Measurements from ENCODE around the gene CFL1.

CFL1 gene

GRCh38 chr11:65829459-65829858 lies 28.5 kb downstream of the CFL1 start:
- Mint-ChIP-seq H3K36me3 (no peaks in the 10 kb centered on the region), H3K9me3 (no peaks in the 10 kb centered on the region)

GRCh38 chr11:65826984-65827735 lies 30.8 kb downstream of the CFL1 start:
- DNase-seq (ENCODE audit: low spot score in 2 of 2) (no peak), ATAC-seq (ENCODE audit: low read depth) (no peak)
- Mint-ChIP-seq H3K36me3 (no peaks in the 10 kb centered on the region), H3K27me3 (peaks cover 1% of the 10 kb centered on the region), H3K4me1 (peaks cover 6% of the 10 kb centered on the region), H3K4me3 (no peak overlapping the region), H3K9me3 (no peaks in the 10 kb centered on the region), H3K27ac (no peak overlapping the region)

More at GRCh38 chr11:65829459-65829858, 28.5 kb downstream of the CFL1 start:
- Mint-ChIP-seq H3K4me3 (no peak overlapping the region), H3K27me3 (peaks cover 4% of the 10 kb centered on the region), H3K27ac (no peak overlapping the region), H3K4me1 (peaks cover 13% of the 10 kb centered on the region)
- DNase-seq (ENCODE audit: low spot score in 2 of 2) (no peak), ATAC-seq (ENCODE audit: low read depth) (no peak)

- Mint-ChIP-seq H3K9me3 (no peaks in the 10 kb centered on the region), H3K27ac (no peak overlapping the region), H3K4me3 (no peak overlapping the region), H3K4me1 (no peaks in the 10 kb centered on the region), H3K36me3 (no peaks in the 10 kb centered on the region), H3K27me3 (peaks cover 1% of the 10 kb centered on the region)
- DNase-seq (ENCODE audit: low spot score in 2 of 2) (no peak), ATAC-seq (ENCODE audit: low read depth) (no peak)
Observed at GRCh38 chr11:65822776-65823528, 35.0 kb downstream of the CFL1 start.

GRCh38 chr11:65821107-65821506 lies 36.9 kb downstream of the CFL1 start:
- no peaks in the 10 kb centered on the region for H3K9me3 Mint-ChIP-seq
- no peaks in the 10 kb centered on the region for H3K36me3 Mint-ChIP-seq
- H3K27me3 Mint-ChIP-seq, result peaks cover 1% of the 10 kb centered on the region
- no peak for DNase-seq (ENCODE audit: low spot score in 2 of 2)
- no peak overlapping the region for H3K27ac Mint-ChIP-seq
- no peak overlapping the region for H3K4me3 Mint-ChIP-seq
- no peak for ATAC-seq (ENCODE audit: low read depth)
- H3K4me1 Mint-ChIP-seq, result no peaks in the 10 kb centered on the region

- H3K36me3 Mint-ChIP-seq, result no peaks in the 10 kb centered on the region
- peaks cover 3% of the 10 kb centered on the region for H3K4me1 Mint-ChIP-seq
- peak overlapping the region; percentile 78 for H3K27ac Mint-ChIP-seq
- H3K9me3 Mint-ChIP-seq, result no peaks in the 10 kb centered on the region
- ATAC-seq (ENCODE audit: low read depth) (peak; percentile 85), DNase-seq (ENCODE audit: low spot score in 2 of 2) (peak; percentile 97 to 99)
- H3K27me3 Mint-ChIP-seq, result peaks cover 3% of the 10 kb centered on the region
- H3K4me3 Mint-ChIP-seq, result peak overlapping the region; percentile 81
Observed at GRCh38 chr11:65817835-65818680, 39.9 kb downstream of the CFL1 start.

DNA sequence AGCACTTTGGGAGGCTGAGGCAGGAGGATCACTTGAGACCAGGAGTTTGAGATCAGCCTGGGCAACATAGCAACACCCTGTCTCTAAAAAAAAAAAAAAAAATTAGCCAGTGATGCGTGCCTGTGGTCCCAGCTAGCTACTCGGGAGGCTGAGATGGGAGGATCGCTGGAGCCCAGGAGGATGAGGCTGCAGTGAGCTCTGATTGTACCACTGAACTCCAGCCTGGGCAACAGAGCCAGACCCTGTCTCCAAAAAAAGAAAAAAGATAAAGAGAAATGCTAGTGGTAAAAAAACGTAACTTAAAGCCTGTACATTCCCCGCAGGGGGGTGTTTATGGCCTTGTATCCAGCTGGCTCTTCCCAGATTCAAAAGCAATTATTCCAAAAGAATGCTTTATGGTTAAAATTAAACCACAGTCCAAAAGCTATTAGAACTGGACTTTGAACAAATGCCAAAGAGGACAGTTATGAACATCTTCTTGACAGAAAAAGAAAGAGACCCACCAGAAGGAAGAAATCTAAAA lies 40.6 kb downstream of the CFL1 start:
- no peak for ATAC-seq (ENCODE audit: low read depth)
- Mint-ChIP-seq H3K4me1 (peaks cover 3% of the 10 kb centered on the region), H3K27ac (peak overlapping the region; percentile 78), H3K9me3 (no peaks in the 10 kb centered on the region), H3K36me3 (no peaks in the 10 kb centered on the region), H3K4me3 (peak overlapping the region; percentile 81), H3K27me3 (peaks cover 1% of the 10 kb centered on the region)
- DNase-seq (ENCODE audit: low spot score in 2 of 2), result no peak

- H3K27me3 Mint-ChIP-seq, result peaks cover 1% of the 10 kb centered on the region
- ATAC-seq (ENCODE audit: low read depth), result no peak
- H3K27ac Mint-ChIP-seq, result no peak overlapping the region
- H3K9me3 Mint-ChIP-seq, result no peaks in the 10 kb centered on the region
- peaks cover 3% of the 10 kb centered on the region for H3K4me1 Mint-ChIP-seq
- no peaks in the 10 kb centered on the region for H3K36me3 Mint-ChIP-seq
- DNase-seq (ENCODE audit: low spot score in 2 of 2), result no peak
- H3K4me3 Mint-ChIP-seq, result peak overlapping the region; percentile 11
Observed at GRCh38 chr11:65816696-65817095, 41.3 kb downstream of the CFL1 start.

DNA sequence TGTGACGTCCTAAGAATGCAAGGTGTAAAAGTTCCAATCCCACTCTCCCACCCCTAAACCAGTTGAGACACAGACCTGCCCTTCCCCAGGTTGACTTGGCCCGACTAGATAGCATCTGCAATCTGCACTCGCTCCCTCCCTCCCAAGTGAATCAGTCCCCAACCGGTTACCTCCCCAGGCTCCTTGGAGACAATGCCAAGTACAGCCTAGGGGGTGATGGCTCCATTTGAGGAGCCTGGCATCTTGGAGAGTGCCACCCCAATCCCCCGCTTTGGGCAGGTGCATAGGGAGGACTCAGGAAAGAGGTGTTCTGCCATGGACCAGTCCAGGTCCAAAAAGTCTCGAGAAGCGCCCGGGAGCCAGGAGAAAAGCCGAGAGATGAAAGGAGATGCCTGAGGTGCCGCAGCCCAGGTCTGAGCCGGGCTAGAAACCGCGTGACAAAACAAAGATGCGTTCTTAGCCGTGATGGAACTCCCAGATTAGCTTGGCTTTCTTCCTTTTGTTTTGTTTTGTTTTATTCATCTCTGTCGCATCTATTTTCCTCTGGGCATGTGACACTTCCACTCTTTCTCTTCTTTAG lies 42.9 kb downstream of the CFL1 start:
- ATAC-seq (ENCODE audit: low read depth) (no peak), DNase-seq (ENCODE audit: low spot score in 2 of 2) (no peak)
- Mint-ChIP-seq H3K36me3 (no peaks in the 10 kb centered on the region), H3K4me1 (peaks cover 3% of the 10 kb centered on the region), H3K9me3 (no peaks in the 10 kb centered on the region), H3K27ac (no peak overlapping the region), H3K4me3 (no peak overlapping the region), H3K27me3 (peaks cover 3% of the 10 kb centered on the region)

DNA sequence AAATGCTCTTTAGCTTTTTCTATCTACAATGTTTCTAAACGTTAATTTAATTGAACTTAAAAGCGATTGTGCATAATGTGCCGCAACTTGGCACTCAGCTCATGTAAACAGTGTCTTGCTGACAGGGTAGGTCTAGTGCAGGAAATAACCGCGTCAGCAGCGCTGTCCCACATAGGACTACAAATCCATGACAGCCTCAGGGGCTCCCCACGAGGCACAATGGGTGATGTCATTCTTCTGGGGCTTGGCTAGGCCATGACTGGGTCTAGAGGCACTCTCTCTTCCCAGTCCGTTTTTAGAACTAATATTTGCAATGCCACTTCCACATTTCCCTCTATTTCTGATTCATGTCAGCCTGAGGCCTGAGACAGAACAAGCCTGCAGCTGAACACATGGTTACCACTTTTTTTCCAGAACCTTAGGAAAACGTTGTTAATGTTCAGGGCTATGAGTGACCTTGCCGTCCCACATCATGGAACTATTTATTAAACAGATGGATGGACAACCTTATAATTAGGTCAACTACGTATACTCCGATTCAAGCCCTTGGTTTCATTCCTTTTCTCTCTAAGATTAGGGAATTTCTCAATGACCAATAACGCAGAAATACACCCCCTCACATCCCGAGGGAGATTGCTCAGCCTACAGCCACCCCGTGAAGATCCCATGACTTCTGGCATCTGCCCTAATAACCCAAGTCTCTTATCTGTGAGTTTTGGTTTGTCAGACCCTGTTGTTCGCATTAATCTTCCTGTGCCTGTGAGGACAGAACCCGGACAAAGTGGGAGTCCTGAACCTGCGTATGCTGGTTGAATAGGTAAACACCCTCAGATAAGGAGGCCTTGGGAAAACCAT lies 43.6 kb downstream of the CFL1 start:
- no peak for DNase-seq (ENCODE audit: low spot score in 2 of 2)
- H3K27ac Mint-ChIP-seq, result no peak overlapping the region
- no peaks in the 10 kb centered on the region for H3K9me3 Mint-ChIP-seq
- peaks cover 3% of the 10 kb centered on the region for H3K27me3 Mint-ChIP-seq
- H3K4me3 Mint-ChIP-seq, result no peak overlapping the region
- ATAC-seq (ENCODE audit: low read depth), result no peak
- H3K4me1 Mint-ChIP-seq, result peaks cover 3% of the 10 kb centered on the region
- no peaks in the 10 kb centered on the region for H3K36me3 Mint-ChIP-seq

- no peak overlapping the region for H3K4me3 Mint-ChIP-seq
- H3K27ac Mint-ChIP-seq, result no peak overlapping the region
- DNase-seq (ENCODE audit: low spot score in 2 of 2) (no peak), ATAC-seq (ENCODE audit: low read depth) (no peak)
- peaks cover 3% of the 10 kb centered on the region for H3K4me1 Mint-ChIP-seq
- peaks cover 7% of the 10 kb centered on the region for H3K27me3 Mint-ChIP-seq
- no peaks in the 10 kb centered on the region for H3K9me3 Mint-ChIP-seq
- H3K36me3 Mint-ChIP-seq, result no peaks in the 10 kb centered on the region
Observed at GRCh38 chr11:65811764-65812475, 46.1 kb downstream of the CFL1 start.

DNA sequence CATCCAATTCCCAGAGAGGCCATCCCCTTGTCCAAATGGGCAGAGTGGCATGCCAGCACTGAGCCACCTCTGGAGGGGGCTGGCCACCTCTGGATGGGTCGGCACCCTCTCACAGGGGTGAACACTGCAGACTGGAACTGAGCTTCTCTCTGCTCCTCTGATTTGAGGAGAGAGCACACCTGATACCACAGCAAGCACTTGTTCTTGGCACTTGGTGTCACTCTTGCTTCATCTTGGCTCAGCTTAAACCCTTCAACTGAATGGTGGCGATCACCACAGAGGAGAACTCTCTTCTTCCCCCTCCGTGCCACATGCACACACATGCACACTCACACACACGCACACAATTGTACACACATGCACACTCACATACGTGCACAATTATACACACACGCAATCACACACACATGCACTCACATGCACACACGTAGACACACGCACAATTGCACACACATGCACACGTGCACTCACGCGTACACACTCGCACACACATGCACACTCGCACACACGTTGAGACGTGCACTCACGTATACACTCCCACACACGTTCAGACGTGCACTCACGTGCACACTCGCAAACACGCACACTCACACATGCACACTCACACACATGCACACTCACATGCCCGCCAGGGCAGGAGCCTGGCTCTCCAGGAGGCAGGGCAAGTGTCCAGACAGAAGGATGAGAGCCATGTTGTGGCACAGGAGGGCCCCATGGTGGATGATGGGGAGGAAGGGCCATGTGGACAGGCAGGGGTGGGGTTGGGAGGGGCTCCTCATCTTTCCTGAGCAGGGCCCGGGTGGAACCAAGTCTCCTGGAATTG lies 47.7 kb downstream of the CFL1 start:
- Mint-ChIP-seq H3K4me3 (no peak overlapping the region), H3K27me3 (peaks cover 7% of the 10 kb centered on the region), H3K9me3 (no peaks in the 10 kb centered on the region), H3K36me3 (no peaks in the 10 kb centered on the region), H3K4me1 (peaks cover 3% of the 10 kb centered on the region), H3K27ac (no peak overlapping the region)
- DNase-seq (ENCODE audit: low spot score in 2 of 2), result no peak
- peak; percentile 73 for ATAC-seq (ENCODE audit: low read depth)

GRCh38 chr11:65809496-65809895 lies 48.5 kb downstream of the CFL1 start:
- DNase-seq (ENCODE audit: low spot score in 2 of 2) (no peak), ATAC-seq (ENCODE audit: low read depth) (no peak)
- no peak overlapping the region for H3K27ac Mint-ChIP-seq
- no peaks in the 10 kb centered on the region for H3K36me3 Mint-ChIP-seq
- H3K9me3 Mint-ChIP-seq, result no peaks in the 10 kb centered on the region
- H3K4me1 Mint-ChIP-seq, result peaks cover 3% of the 10 kb centered on the region
- peaks cover 9% of the 10 kb centered on the region for H3K27me3 Mint-ChIP-seq
- no peak overlapping the region for H3K4me3 Mint-ChIP-seq

Data from memory B cell (primary cell).